HFF-Myc (cell line): ENCODE measurements around the gene BCAP31.
A peak's percentile ranks its signal among the peaks of the same experiment; 100 is the strongest.

ENCODE experiments used
- DNase-seq: peaks from one replicate; pipeline ENCODE4 v3.0.0-alpha.2; 2011; ENCODE audit warnings: low read depth; ENCODE audit errors: extremely low read depth
- H3K4me3 ChIP-seq: replicated peaks from 2 replicates; pipeline ENCODE4 v1.5.1; 2011; ENCODE audit warnings: low read depth, mild to moderate bottlenecking, control low read depth, low read length
- TF ChIP-seq, protein P1 (sequence below): IDR thresholded peaks from 2 replicates; pipeline ENCODE4 v1.5.1; 2012; ENCODE audit warnings: mild to moderate bottlenecking, low read depth, low read length, control low read depth; ENCODE audit errors: missing control alignments

BCAP31 gene

DNA sequence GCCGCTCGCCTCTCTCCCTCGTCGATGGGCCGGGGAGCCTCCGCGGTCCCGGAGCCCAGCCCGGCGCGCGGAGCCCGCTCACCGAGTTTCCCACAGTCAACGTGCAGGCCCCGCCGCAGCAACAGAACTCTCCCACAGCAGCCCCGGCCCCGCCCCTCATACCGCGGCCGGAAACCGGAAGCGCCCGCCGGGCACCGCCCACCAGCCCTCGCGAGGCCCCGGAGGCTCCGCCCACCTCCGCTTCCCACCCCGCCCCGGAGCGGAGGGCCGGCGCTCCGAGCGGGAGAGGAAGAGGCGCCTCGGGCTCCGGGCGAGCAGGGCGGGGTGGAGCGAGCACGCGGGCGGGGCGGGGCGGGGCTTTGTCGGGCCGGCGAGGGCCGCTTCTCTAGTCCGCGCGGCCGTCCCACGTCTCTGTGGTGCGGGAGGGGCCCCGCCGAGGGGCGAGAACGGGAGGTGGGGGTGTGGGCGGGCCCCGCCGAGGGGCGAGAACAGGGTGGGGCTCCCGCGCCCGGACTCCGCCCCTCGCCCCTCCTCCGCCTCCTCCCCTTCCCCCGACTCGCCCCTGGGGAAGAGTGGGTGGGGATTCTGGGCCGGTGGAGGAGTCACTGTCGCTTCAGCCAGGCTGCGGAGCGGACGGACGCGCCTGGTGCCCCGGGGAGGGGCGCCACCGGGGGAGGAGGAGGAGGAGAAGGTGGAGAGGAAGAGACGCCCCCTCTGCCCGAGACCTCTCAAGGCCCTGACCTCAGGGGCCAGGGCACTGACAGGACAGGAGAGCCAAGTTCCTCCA lies at the start of gene BCAP31, which contains the start of gene ABCD1:
Gene BCAP31 (minus strand): TSS at position 136 of the 787 bp plus-strand sequence. CDS start 1,143 bp downstream, outside the sequence.
Gene ABCD1 (plus strand): TSS at position 605 of the 787 bp plus-strand sequence. CDS start 411 bp downstream, outside the sequence.
- TF ChIP-seq, protein P1, sequence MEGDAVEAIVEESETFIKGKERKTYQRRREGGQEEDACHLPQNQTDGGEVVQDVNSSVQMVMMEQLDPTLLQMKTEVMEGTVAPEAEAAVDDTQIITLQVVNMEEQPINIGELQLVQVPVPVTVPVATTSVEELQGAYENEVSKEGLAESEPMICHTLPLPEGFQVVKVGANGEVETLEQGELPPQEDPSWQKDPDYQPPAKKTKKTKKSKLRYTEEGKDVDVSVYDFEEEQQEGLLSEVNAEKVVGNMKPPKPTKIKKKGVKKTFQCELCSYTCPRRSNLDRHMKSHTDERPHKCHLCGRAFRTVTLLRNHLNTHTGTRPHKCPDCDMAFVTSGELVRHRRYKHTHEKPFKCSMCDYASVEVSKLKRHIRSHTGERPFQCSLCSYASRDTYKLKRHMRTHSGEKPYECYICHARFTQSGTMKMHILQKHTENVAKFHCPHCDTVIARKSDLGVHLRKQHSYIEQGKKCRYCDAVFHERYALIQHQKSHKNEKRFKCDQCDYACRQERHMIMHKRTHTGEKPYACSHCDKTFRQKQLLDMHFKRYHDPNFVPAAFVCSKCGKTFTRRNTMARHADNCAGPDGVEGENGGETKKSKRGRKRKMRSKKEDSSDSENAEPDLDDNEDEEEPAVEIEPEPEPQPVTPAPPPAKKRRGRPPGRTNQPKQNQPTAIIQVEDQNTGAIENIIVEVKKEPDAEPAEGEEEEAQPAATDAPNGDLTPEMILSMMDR, result no peak
- DNase-seq, result peak; percentile 17
- H3K4me3 ChIP-seq, result peak within 1 kb of the TSS; percentile 64

DNA sequence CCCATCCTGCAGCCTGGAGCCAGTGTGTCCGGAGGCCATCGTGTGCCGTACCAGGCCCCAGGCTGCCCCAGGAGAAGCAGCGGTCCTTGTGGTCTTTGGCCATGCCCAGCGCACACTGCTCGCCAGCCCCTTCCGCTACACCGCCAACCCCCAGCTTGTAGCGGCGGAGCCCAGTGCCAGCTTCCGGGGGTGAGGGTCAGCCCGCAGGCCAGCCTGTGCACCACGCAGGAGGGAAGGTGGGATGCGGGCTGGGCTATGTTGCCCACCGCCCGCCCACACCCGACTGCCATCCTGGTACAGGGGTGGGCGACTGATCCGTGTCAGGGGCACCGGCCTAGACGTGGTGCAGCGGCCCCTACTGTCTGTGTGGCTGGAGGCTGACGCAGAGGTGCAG lies 49.0 kb upstream of the BCAP31 start:
- H3K4me3 ChIP-seq, result no peak overlapping the region
- DNase-seq, result no peak
- TF ChIP-seq, protein P1, result no peak

DNA sequence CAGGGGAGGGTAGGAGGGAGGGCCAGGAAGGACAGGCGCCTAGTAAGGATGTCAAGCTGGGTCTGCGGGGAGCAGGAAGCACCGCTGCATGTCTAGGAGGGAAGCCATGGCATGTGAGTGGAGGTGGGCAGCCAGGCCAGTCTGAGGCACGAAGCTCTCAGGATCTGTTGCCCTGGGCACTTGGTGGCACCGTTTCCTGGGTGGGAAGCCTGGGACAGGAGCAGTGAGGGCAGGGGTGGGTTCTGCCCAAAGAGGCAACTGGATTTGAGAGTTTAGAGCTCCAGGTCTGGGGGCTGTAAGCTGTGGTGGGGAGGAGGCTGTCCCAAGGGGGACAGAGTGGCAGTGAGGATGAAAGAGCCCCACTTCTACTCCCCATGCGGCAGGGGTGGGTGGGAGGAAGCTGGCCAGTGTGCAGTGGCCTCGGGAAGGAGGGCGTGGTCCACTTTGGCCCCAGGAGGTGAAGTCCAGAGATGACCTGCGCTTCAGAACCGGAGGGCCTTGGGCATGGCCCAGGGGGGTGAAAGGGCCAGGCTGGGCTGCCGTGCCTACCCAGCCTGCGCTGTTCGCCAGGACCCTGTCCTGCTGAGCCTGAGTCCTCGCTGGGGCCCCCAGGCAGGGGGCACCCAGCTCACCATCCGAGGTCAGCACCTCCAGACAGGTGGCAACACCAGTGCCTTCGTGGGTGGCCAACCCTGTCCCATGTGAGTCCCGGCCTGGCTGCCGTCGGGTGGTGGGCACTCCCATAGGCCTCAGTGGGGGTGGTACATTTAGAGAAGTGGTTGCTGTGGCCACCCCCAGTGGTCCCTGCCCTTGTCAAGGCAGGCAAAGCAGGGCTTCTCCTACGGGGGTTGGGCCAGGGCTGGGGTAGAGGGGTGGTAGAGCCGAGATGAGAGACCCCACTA lies 48.4 kb upstream of the BCAP31 start:
- no peak for DNase-seq
- H3K4me3 ChIP-seq, result no peak overlapping the region
- TF ChIP-seq, protein P1, result no peak

DNA sequence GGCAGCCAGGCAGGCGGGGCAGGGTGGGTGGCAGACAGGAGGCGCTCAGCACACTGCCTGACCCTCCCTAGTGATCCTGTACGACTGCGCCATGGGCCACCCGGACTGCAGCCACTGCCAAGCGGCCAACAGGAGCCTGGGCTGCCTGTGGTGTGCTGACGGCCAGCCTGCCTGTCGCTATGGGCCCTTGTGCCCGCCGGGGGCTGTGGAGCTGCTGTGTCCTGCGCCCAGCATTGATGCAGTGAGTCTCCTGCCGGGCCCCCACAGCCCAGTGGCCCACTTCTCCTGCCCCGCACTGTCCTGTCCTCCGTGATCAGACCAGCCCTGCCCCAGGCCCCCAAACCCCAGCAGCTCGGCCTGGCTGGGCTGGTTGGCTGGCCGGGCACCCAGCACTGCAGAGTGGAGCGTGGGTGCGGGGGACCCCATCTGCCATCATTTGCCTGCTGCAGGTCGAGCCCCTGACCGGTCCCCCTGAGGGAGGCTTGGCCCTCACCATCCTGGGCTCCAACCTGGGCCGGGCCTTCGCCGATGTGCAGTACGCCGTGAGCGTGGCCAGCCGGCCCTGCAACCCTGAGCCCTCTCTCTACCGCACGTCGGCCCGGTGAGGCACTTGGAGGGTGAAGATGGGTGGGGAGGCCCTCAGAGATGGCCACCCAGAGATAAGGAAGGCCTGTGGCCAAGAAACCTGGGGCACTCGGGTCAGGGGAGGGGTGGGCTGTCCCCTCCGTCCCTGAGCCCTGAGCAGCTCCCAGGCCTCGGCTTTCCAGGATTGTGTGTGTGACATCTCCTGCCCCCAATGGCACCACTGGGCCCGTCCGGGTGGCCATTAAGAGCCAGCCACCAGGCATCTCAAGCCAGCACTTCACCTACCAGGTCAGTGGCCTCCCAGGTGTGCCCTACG lies 47.5 kb upstream of the BCAP31 start:
- TF ChIP-seq, protein P1, result no peak
- DNase-seq, result no peak
- no peak overlapping the region for H3K4me3 ChIP-seq

DNA sequence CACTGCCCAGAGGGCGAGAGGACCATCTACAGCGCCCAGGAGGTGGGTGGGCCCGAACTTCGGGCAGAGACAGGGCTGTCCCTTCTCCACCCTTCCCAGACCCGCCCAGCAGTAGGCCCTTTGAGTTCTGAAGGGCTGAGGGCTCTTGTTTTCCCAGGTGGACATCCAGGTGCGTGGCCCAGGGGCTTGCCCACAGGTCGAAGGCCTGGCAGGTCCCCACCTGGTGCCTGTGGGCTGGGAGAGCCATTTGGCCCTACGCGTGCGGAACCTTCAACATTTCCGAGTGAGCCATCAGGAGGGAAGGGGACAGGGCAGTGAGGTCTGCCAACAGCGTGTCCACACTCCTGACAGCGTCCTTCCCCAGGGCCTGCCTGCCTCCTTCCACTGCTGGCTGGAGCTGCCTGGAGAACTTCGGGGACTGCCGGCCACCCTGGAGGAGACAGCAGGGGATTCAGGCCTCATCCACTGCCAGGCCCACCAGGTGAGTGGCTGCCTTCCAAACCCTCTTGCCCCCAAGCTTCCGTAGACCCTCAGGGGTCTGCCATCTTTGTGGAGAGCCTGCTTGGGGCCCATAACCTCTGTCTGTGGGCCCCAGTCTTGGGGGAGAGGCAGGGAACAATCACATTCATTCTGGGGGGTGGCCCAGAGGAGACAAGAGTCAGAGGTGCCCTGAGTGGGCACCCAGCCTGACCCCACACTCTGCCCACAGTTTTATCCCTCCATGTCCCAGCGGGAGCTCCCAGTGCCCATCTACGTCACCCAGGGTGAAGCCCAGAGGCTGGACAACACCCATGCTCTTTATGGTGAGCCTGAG lies 46.6 kb upstream of the BCAP31 start:
- DNase-seq, result no peak
- no peak overlapping the region for H3K4me3 ChIP-seq
- TF ChIP-seq, protein P1, result no peak
